ENCODE results near the gene CATSPERE. TPM values are rescaled to one million over a fixed set of nuclear protein-coding genes. Genes with fewer than 3 reads are reported as not detected.
"Not testable (repeated sequence)": the region's sequence is repeated elsewhere in the genome, so short reads cannot be mapped to it uniquely, and the experiment has no call there.

The CATSPERE gene
- total RNA-seq, 2 donors from 2014 or later = 1.5 TPM

DNA sequence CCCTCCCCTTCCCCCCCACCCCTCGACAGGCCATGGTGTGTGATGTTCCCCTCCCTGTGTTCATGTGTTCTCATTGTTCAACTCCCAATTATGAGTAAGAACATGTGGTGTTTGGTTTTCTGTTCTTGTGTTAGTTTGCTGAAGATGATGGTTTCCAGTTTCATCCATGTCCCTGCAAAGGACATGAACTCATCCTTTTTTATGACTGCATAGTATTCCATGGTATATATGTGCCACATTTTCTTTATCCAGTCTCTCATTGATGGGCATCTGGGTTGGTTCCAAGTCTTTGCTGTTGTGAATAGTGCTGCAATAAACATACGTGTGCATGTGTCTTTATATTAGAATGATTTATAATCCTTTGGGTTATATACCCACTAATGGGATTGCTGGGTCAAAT is 38.4 kb downstream of the CATSPERE start:
- intact Hi-C loops (cut with DNase I); DNase-seq (ENCODE audit: low spot score): not testable (repeated sequence)

GRCh38 chr1:244500515-244500914 is 39.4 kb downstream of the CATSPERE start:
- DNase-seq (ENCODE audit: low spot score); intact Hi-C loops (cut with DNase I): not testable (repeated sequence)

DNA sequence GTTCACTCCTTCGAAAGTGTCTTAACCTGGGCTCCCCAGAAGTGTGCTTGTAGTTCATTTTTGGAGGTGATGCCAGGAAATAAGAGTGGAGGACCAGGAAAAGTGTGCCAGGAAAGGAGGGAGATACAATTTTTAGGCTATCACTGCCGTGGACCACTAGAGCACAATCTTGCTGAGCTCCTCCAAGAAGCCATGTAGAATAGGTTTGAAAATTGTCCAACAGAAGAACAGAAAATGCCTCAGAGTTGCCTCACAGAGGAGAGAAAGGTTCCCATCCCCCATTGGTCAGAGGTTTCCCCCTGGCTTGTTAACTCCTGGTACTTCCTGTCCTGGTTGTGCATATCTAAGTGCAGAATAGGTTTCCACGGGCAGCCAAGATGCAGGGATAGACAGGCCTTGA is 41.6 kb downstream of the CATSPERE start:
- DNase-seq (ENCODE audit: low spot score) = no peak
- intact Hi-C loops (cut with DNase I) = no loop called here

GRCh38 chr1:244513493-244513892 is 52.4 kb downstream of the CATSPERE start:
- intact Hi-C loops (cut with DNase I) = no loop called here
- no peak for DNase-seq (ENCODE audit: low spot score)

GRCh38 chr1:244515680-244516079 is 54.6 kb downstream of the CATSPERE start:
- intact Hi-C loops (cut with DNase I) = no loop called here
- no peak for DNase-seq (ENCODE audit: low spot score)

GRCh38 chr1:244536316-244536715 is 75.2 kb downstream of the CATSPERE start:
- DNase-seq (ENCODE audit: low spot score) = no peak
- intact Hi-C loops (cut with DNase I) = no loop called here

GRCh38 chr1:244545511-244545910 is 84.4 kb downstream of the CATSPERE start:
- DNase-seq (ENCODE audit: low spot score) = no peak
- intact Hi-C loops (cut with DNase I) = no loop called here

- DNase-seq (ENCODE audit: low spot score) = no peak
- intact Hi-C loops (cut with DNase I) = no loop called here
These were observed 87.6 kb downstream of the CATSPERE start for GRCh38 chr1:244548558-244549115.

DNA sequence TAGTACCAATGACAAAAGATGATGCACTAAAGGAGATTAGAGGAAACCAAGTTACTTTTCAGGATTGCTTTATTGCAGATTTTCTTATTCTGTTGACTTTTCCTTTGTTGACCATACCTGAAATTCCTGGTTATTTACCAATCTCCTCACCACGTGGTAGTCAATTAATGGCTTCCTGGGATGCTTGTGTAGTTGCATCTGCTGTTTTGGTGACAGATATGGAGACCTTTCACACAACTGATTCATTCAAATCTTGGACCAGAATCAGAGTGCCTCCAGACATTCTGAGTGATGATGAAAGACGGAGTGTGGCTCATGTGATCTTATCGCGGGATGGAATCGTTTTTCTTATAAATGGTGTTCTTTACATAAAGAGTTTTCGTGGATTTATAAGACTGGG is 91.3 kb downstream of the CATSPERE start:
- intact Hi-C loops (cut with DNase I) = no loop called here
- no peak for DNase-seq (ENCODE audit: low spot score)

DNA sequence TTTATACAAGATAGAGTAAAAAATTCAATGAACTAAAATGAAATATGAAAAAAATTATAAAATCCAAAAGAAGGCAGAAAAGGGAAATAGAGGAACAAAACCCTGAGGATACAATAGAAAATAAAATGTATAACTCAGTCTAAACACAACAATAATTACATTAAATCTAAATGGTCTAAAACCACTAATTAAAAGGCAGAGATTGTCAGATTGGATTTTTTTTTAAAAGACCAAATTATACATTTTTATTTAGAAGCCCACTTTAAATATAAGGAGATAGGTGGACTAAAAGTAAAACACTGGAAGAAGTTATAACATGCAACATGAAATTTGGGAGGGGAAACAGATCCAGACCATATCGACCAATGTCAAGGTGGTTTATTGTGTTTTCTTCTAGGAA is 95.2 kb downstream of the CATSPERE start:
- intact Hi-C loops (cut with DNase I) = no loop called here
- DNase-seq (ENCODE audit: low spot score) = no peak

- no peak for DNase-seq (ENCODE audit: low spot score)
- intact Hi-C loops (cut with DNase I) = no loop called here
These were observed 96.5 kb downstream of the CATSPERE start for GRCh38 chr1:244557565-244557964.

- intact Hi-C loops (cut with DNase I) = no loop called here
- DNase-seq (ENCODE audit: low spot score) = no peak
These were observed 98.5 kb downstream of the CATSPERE start for GRCh38 chr1:244559561-244559960.

DNA sequence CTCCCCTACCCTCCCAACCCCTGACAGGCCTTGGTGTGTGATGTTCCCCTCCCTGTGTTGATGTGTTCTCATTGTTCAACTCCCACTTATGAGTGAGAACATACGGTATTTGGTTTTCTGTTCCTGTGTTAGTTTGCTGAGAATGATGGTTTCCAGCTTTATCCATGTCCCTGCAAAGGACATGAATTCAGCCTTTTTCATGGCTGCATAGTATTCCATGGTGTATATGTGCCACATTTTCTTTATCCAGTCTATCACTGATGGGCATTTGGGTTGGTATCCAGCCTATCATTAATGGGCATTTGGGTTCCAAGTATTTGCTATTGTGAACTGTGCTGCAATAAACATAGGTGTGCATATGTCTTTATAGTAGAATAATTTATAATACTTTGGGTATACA is 101.8 kb downstream of the CATSPERE start:
- intact Hi-C loops (cut with DNase I); DNase-seq (ENCODE audit: low spot score): not testable (repeated sequence)

GRCh38 chr1:244573768-244574167 is 112.7 kb downstream of the CATSPERE start:
- intact Hi-C loops (cut with DNase I) = no loop called here
- no peak for DNase-seq (ENCODE audit: low spot score)

- DNase-seq (ENCODE audit: low spot score) = no peak
- intact Hi-C loops (cut with DNase I) = no loop called here
These were observed 115.3 kb downstream of the CATSPERE start for GRCh38 chr1:244576259-244576892.

GRCh38 chr1:244578205-244578604 is 117.1 kb downstream of the CATSPERE start:
- DNase-seq (ENCODE audit: low spot score); intact Hi-C loops (cut with DNase I): not testable (repeated sequence)

DNA sequence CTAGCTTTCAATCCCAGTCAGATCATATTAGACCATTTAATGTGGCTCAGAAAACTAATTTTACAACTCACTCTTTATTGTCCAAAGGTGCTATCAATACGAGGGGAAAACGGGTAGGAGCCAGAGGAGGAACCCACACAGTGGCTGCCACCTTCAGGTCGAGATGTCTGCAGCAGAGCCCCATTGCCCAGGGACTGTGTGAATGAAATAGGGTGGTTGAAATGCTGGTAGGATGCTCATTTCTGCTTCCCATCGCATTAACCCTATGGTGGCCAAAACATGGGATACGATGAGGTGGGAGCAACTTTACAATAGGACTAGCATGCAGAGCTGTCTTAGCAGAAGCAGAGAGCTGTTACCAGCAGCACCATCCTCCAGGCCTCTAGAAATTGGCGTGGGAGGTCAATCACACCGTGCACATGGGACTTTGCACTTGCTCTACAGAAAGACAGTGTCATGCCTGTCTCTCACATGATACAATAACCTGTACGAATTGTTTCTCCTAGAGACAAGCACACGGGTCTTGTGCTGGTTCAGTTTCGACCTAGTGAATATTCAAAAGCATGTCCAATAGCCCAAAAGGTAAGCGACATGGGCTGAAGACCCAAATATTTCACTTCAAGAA is 122.4 kb downstream of the CATSPERE start:
- intact Hi-C loops (cut with DNase I) = no loop called here
- DNase-seq (ENCODE audit: low spot score) = no peak

DNA sequence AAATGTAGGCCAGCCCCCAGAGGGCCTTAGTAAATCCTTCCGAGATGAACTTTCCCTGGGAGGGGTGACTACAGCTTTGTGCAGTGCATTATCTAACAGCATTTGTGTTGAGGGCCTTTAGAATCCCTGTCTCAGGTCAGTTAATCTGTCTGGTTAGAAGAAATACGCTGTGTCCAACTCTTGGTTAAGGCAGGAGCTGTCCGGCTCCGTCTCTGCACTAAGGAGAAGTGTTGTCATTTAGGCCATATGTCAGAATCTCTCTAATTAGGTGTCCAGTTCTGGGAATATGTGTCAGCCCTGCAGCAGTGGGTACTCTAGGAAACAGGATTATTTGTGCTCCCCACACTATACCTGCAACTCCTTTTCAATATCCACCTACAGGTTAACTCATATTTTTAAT is 124.8 kb downstream of the CATSPERE start:
- no peak for DNase-seq (ENCODE audit: low spot score)
- intact Hi-C loops (cut with DNase I) = no loop called here

DNA sequence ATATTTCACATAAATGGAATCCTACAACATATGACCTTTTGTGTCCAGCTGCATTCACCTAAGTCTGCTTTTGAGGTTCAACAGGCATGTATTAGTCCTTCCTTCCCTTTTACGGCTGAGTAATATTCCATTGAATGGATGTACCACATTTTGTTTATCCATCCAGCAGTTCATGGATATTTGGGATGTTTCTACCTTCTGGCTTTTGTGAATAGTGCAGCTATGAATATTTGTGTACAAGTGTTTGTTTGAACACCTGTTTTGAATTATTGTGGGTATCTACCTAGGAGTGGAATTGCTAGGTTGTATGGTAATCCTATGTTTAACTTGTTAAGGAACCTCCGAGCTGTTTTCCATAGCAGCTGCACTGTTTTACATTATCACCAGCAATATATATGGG is 129.6 kb downstream of the CATSPERE start:
- DNase-seq (ENCODE audit: low spot score) = no peak
- intact Hi-C loops (cut with DNase I) = no loop called here

DNA sequence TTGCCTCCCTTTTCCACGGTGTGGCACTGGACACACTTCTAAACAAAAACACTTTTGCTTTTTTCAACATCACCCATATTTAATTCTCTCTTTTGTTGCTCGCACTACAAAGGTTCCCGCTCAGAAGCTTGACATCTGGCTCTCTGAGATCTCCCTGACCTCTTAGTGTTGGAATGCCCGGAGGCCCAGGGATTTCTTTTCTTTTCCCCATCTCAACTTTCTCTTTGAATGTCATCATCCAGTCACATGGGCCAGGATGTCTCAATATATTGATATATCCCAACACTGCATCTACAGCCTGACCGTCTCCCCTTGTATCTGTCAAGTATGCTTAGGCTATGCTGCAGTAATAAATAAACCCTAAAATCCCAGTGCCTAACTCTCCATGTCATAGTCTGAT is 137.5 kb downstream of the CATSPERE start:
- DNase-seq (ENCODE audit: low spot score) = no peak
- intact Hi-C loops (cut with DNase I) = no loop called here

GRCh38 chr1:244599937-244600350 is 138.9 kb downstream of the CATSPERE start:
- DNase-seq (ENCODE audit: low spot score) = no peak
- intact Hi-C loops (cut with DNase I) = loop anchor here (5.0 to 10.0 kb wide), 4 partner anchors 197 to 445 kb away; no protein-coding TSS in a partner anchor

Measured in posterior vena cava (tissue), 2 donors.